ENCODE results near the gene SKA1.

The SKA1 gene

GRCh38 chr18:50356036-50356945 is 18.6 kb upstream of the SKA1 start:
- DNase-seq (ENCODE audit: low read depth, low spot score), result no peak
- Histone ChIP-seq H3K4me1 (ENCODE audit: control insufficient read depth, insufficient read depth, low read length) (no peaks in the 10 kb centered on the region), H3K9me3 (ENCODE audit: control insufficient read depth, insufficient read depth, low read length) (no peaks in the 10 kb centered on the region), H3K27me3 (ENCODE audit: control insufficient read depth, insufficient read depth, low read length) (no peaks in the 10 kb centered on the region), H3K4me3 (ENCODE audit: low read length) (no peak overlapping the region), H3K36me3 (ENCODE audit: control insufficient read depth, insufficient read depth, low read length) (no peaks in the 10 kb centered on the region), H3K27ac (ENCODE audit: low read length) (no peak overlapping the region)
- WGBS (ENCODE audit: insufficient coverage, insufficient read length), result no CpG with 5 or more reads among the region's 4 CpGs

DNA sequence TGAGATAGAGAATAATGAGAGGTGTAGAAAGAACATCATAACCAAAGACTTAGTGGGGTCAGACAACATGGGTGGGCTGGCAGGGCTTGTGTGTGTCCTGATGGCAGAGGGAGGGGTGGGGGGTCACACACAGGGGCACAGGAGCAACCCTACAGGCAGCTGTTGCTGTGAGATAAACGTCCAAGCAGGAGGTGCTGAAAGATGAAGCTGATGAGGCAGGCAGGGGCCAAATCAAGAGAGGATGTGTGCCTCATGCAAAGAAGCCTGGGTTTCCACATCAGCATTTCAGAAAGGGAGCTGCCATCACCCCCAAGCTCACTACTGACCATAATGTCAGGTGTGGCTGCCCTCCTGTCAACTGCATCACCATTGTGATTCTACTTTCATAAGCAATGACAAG is 16.0 kb upstream of the SKA1 start:
- no peak for DNase-seq (ENCODE audit: low read depth, low spot score)
- WGBS (ENCODE audit: insufficient coverage, insufficient read length), result no CpG with 5 or more reads among the region's 1 CpG
- Histone ChIP-seq H3K27me3 (ENCODE audit: control insufficient read depth, insufficient read depth, low read length) (no peaks in the 10 kb centered on the region), H3K36me3 (ENCODE audit: control insufficient read depth, insufficient read depth, low read length) (no peaks in the 10 kb centered on the region), H3K4me3 (ENCODE audit: low read length) (no peak overlapping the region), H3K4me1 (ENCODE audit: control insufficient read depth, insufficient read depth, low read length) (no peaks in the 10 kb centered on the region), H3K9me3 (ENCODE audit: control insufficient read depth, insufficient read depth, low read length) (no peaks in the 10 kb centered on the region), H3K27ac (ENCODE audit: low read length) (no peak overlapping the region)

DNA sequence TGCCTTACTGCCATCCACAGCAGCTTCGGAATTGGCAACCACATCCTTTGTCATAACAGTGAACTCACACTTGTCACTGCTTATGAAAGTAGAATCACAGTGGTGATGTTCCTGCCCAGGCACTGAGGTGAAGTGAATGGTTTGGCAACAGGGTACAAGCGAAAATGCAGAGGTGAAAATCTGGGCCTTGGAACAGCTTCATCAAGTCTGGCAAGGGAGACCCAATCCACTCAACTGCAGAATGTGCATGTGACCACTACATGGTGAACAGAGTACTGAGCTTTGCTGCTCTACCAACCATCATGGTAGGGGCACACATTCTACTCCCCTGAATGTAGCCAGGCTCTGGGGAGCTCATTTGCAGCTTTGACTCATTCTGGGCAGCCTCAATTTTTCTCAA is 15.0 kb upstream of the SKA1 start:
- Histone ChIP-seq H3K9me3 (ENCODE audit: control insufficient read depth, insufficient read depth, low read length) (no peaks in the 10 kb centered on the region), H3K36me3 (ENCODE audit: control insufficient read depth, insufficient read depth, low read length) (no peaks in the 10 kb centered on the region), H3K27me3 (ENCODE audit: control insufficient read depth, insufficient read depth, low read length) (no peaks in the 10 kb centered on the region), H3K27ac (ENCODE audit: low read length) (no peak overlapping the region), H3K4me3 (ENCODE audit: low read length) (no peak overlapping the region), H3K4me1 (ENCODE audit: control insufficient read depth, insufficient read depth, low read length) (no peaks in the 10 kb centered on the region)
- no peak for DNase-seq (ENCODE audit: low read depth, low spot score)
- WGBS (ENCODE audit: insufficient coverage, insufficient read length), result no CpG with 5 or more reads among the region's 2 CpGs

- no peaks in the 10 kb centered on the region for H3K36me3 ChIP-seq (ENCODE audit: control insufficient read depth, insufficient read depth, low read length)
- DNase-seq (ENCODE audit: low read depth, low spot score), result no peak
- H3K27ac ChIP-seq (ENCODE audit: low read length), result no peak overlapping the region
- no peaks in the 10 kb centered on the region for H3K9me3 ChIP-seq (ENCODE audit: control insufficient read depth, insufficient read depth, low read length)
- WGBS (ENCODE audit: insufficient coverage, insufficient read length), result no CpG with 5 or more reads among the region's 2 CpGs
- H3K4me1 ChIP-seq (ENCODE audit: control insufficient read depth, insufficient read depth, low read length), result no peaks in the 10 kb centered on the region
- H3K27me3 ChIP-seq (ENCODE audit: control insufficient read depth, insufficient read depth, low read length), result no peaks in the 10 kb centered on the region
- H3K4me3 ChIP-seq (ENCODE audit: low read length), result no peak overlapping the region
These were observed 14.2 kb upstream of the SKA1 start for GRCh38 chr18:50360611-50361010.

- Histone ChIP-seq H3K36me3 (ENCODE audit: control insufficient read depth, insufficient read depth, low read length) (no peaks in the 10 kb centered on the region), H3K27ac (ENCODE audit: low read length) (no peak overlapping the region), H3K9me3 (ENCODE audit: control insufficient read depth, insufficient read depth, low read length) (no peaks in the 10 kb centered on the region), H3K4me3 (ENCODE audit: low read length) (no peak overlapping the region), H3K27me3 (ENCODE audit: control insufficient read depth, insufficient read depth, low read length) (no peaks in the 10 kb centered on the region), H3K4me1 (ENCODE audit: control insufficient read depth, insufficient read depth, low read length) (no peaks in the 10 kb centered on the region)
- no peak for DNase-seq (ENCODE audit: low read depth, low spot score)
These were observed 5.2 kb upstream of the SKA1 start for GRCh38 chr18:50369672-50370071.

GRCh38 chr18:50372743-50373142 is 2.1 kb upstream of the SKA1 start:
- H3K27ac ChIP-seq (ENCODE audit: low read length), result no peak overlapping the region
- no CpG with 5 or more reads among the region's 5 CpGs for WGBS (ENCODE audit: insufficient coverage, insufficient read length)
- H3K9me3 ChIP-seq (ENCODE audit: control insufficient read depth, insufficient read depth, low read length), result no peaks in the 10 kb centered on the region
- no peaks in the 10 kb centered on the region for H3K27me3 ChIP-seq (ENCODE audit: control insufficient read depth, insufficient read depth, low read length)
- no peaks in the 10 kb centered on the region; the same call in 1 of the 2 replicates for H3K36me3 ChIP-seq (ENCODE audit: control insufficient read depth, insufficient read depth, low read length)
- H3K4me3 ChIP-seq (ENCODE audit: low read length), result no peak overlapping the region
- no peaks in the 10 kb centered on the region; the same call in 1 of the 2 replicates for H3K4me1 ChIP-seq (ENCODE audit: control insufficient read depth, insufficient read depth, low read length)
- DNase-seq (ENCODE audit: low read depth, low spot score), result no peak

GRCh38 chr18:50373561-50374219 is 1.2 kb upstream of the SKA1 start:
- H3K27ac ChIP-seq (ENCODE audit: low read length), result no peak overlapping the region
- DNase-seq (ENCODE audit: low read depth, low spot score), result no peak
- H3K4me3 ChIP-seq (ENCODE audit: low read length), result no peak overlapping the region
- no peaks in the 10 kb centered on the region; the same call in 1 of the 2 replicates for H3K4me1 ChIP-seq (ENCODE audit: control insufficient read depth, insufficient read depth, low read length)
- no peaks in the 10 kb centered on the region for H3K27me3 ChIP-seq (ENCODE audit: control insufficient read depth, insufficient read depth, low read length)
- no CpG with 5 or more reads among the region's 7 CpGs for WGBS (ENCODE audit: insufficient coverage, insufficient read length)
- H3K9me3 ChIP-seq (ENCODE audit: control insufficient read depth, insufficient read depth, low read length), result no peaks in the 10 kb centered on the region
- H3K36me3 ChIP-seq (ENCODE audit: control insufficient read depth, insufficient read depth, low read length), result no peaks in the 10 kb centered on the region; the same call in 1 of the 2 replicates

DNA sequence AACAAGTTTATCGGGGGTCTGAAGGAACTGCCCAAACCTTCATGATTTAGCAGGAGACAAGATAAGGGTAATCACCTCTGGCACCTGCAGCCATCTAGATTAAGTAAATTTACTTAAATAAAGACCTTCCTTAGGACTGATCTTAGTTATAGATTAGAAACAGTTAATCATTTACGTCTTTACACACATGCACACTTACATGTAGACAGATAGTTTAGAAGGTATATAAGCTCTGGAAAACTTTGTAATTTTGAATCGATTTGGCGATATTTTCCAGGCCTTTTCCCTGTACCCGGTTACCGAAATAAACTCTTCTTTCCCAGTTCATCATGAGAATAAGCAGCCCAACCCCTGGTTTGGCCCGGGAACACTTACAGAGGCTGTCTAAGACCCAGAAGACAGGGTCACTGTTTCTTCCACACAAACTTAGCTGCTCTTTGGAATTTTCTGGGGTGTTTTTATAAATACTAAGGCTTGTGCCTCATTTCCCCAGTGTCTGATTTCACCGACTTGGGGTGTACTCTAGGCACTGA is 560 bp upstream of the SKA1 start:
- Histone ChIP-seq H3K27ac (ENCODE audit: low read length) (no peak overlapping the region), H3K27me3 (ENCODE audit: control insufficient read depth, insufficient read depth, low read length) (no peaks in the 10 kb centered on the region), H3K4me3 (ENCODE audit: low read length) (no peak overlapping the region), H3K36me3 (ENCODE audit: control insufficient read depth, insufficient read depth, low read length) (no peaks in the 10 kb centered on the region; the same call in 1 of the 2 replicates), H3K9me3 (ENCODE audit: control insufficient read depth, insufficient read depth, low read length) (no peaks in the 10 kb centered on the region), H3K4me1 (ENCODE audit: control insufficient read depth, insufficient read depth, low read length) (no peaks in the 10 kb centered on the region; the same call in 1 of the 2 replicates)
- DNase-seq (ENCODE audit: low read depth, low spot score), result no peak
- no CpG with 5 or more reads among the region's 8 CpGs for WGBS (ENCODE audit: insufficient coverage, insufficient read length)

GRCh38 chr18:50377061-50377798 is 2.4 kb downstream of the SKA1 start:
- Histone ChIP-seq H3K4me3 (ENCODE audit: low read length) (no peak overlapping the region), H3K27me3 (ENCODE audit: control insufficient read depth, insufficient read depth, low read length) (no peaks in the 10 kb centered on the region), H3K9me3 (ENCODE audit: control insufficient read depth, insufficient read depth, low read length) (no peaks in the 10 kb centered on the region), H3K27ac (ENCODE audit: low read length) (no peak overlapping the region), H3K36me3 (ENCODE audit: control insufficient read depth, insufficient read depth, low read length) (no peaks in the 10 kb centered on the region; the same call in 1 of the 2 replicates), H3K4me1 (ENCODE audit: control insufficient read depth, insufficient read depth, low read length) (no peaks in the 10 kb centered on the region; the same call in 1 of the 2 replicates)
- DNase-seq (ENCODE audit: low read depth, low spot score), result no peak
- WGBS (ENCODE audit: insufficient coverage, insufficient read length), result 100% methylated on average over 1 of the region's 5 CpGs

DNA sequence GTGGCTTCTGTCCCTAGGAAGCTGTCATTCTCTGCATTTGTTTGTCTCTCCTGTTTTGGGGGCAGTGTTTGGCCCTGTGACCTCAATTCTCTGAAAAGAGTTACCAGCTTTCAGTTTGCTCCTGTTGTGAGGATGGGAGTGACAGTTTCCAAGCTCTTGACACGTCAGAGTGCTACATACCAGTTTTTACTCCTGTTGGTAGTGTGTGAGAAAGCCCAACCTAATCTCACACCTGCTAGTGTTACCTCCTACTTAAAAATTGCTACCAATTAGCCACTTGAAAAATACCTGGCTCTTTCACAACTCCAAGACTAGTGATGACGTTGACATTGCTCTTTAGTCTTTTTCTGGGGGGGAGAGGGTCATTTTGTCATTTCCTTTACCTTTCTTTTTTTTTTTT is 14.1 kb downstream of the SKA1 start:
- no peaks in the 10 kb centered on the region for H3K9me3 ChIP-seq (ENCODE audit: control insufficient read depth, insufficient read depth, low read length)
- no peak overlapping the region for H3K4me3 ChIP-seq (ENCODE audit: low read length)
- no peak overlapping the region for H3K27ac ChIP-seq (ENCODE audit: low read length)
- H3K4me1 ChIP-seq (ENCODE audit: control insufficient read depth, insufficient read depth, low read length), result no peaks in the 10 kb centered on the region
- H3K36me3 ChIP-seq (ENCODE audit: control insufficient read depth, insufficient read depth, low read length), result peaks cover 2% of the 10 kb centered on the region; the same call in 1 of the 2 replicates
- no CpG with 5 or more reads among the region's 2 CpGs for WGBS (ENCODE audit: insufficient coverage, insufficient read length)
- no peak for DNase-seq (ENCODE audit: low read depth, low spot score)
- H3K27me3 ChIP-seq (ENCODE audit: control insufficient read depth, insufficient read depth, low read length), result no peaks in the 10 kb centered on the region
